Fibroblast of mammary gland (primary cell): ENCODE results near the gene SPHK1.
"Not testable (repeated sequence)": the region's sequence is repeated elsewhere in the genome, so short reads cannot be mapped to it uniquely, and the experiment has no call there.

Experiments
- DNase-seq: peaks from one replicate; pipeline ENCODE4 v3.0.0-alpha.2; 2010; ENCODE audit warnings: low read depth
- H3K4me3 ChIP-seq: 2 replicates; pipeline ENCODE4 v1.5.1; 2011; ENCODE audit warnings: low read depth, mild to moderate bottlenecking, low read length, moderate library complexity; ENCODE audit not compliant: control insufficient read depth
- CTCF ChIP-seq: conservative IDR thresholded peaks from 2 replicates; pipeline ENCODE4 v1.5.1; 2011; ENCODE audit warnings: low read depth, low read length, inconsistent platforms; ENCODE audit not compliant: control insufficient read depth, insufficient read depth

Gene SPHK1

GRCh38 chr17:76354747-76355310 lies 29.6 kb upstream of the SPHK1 start:
- H3K4me3 ChIP-seq = no peak overlapping the region
- DNase-seq = no peak
- TF ChIP-seq CTCF = no peak

DNA sequence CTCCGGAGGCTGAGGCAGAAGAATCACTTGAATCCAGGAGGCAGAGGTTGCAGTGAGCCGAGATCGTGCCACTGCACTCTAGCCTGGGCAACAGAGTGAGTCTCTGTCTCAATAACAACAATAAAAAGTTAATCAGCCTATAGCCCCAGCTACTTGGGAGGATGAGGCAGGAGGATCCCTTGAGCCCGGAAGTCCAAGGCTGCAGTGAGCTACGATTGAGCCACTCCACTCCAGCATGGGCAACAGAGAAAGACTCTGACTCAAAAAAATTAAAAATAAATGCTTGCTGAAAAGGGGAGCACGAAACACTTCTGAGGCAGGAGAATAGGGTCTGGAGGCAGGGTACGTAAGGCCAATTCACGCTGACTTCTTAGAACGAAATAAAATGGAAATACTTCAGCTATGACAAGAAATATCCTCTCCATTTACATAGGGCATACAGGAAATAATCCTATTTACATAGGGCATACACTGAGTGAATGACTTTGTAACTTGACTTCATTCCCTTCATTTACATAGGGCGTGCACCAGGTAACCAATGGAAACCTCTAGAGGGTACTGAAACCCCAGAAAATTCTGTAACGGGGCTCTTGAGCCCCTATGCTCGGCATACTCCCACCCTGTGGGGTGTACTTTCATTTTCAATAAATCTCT lies 27.5 kb upstream of the SPHK1 start:
- no peak for TF ChIP-seq CTCF
- no peak for DNase-seq
- H3K4me3 ChIP-seq = no peak overlapping the region

- no peak for TF ChIP-seq CTCF
- no peak overlapping the region for H3K4me3 ChIP-seq
- no peak for DNase-seq
Measured at GRCh38 chr17:76357597-76358158, 26.7 kb upstream of the SPHK1 start.

- TF ChIP-seq CTCF = no peak
- no peak for DNase-seq
- H3K4me3 ChIP-seq = no peak overlapping the region
Measured at GRCh38 chr17:76359375-76359774, 25.0 kb upstream of the SPHK1 start.

DNA sequence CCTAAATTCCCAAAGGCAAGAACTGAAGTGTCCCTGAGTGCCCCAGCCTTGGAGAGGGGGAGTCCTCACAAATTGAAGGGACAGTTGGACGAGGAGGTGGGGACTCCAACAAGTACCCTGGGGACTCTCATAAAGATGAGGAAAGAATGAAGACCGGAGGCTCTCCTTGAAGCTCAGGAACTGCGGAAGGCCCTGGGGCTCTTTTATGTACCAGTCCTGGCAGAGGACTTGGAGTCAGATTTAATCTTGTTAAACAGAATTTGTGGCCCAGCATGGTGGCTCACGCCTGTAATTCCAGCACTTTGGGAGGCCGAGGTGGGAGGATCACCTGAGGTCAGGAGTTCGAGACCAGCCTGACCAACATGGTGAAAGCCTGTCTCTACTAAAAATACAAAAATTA lies 24.6 kb upstream of the SPHK1 start:
- not testable (repeated sequence) for DNase-seq

GRCh38 chr17:76360461-76360860 lies 23.9 kb upstream of the SPHK1 start:
- no peak for DNase-seq
- no peak overlapping the region for H3K4me3 ChIP-seq
- TF ChIP-seq CTCF = no peak

More for the DNA sequence above, 24.6 kb upstream of the SPHK1 start:
- not testable (repeated sequence) for H3K4me3 ChIP-seq

- TF ChIP-seq CTCF = no peak
- no peak for DNase-seq
- no peak overlapping the region for H3K4me3 ChIP-seq
Measured at GRCh38 chr17:76363107-76363842, 21.1 kb upstream of the SPHK1 start.
